NCI-H510A treated with DMSO at 0.1 percent for 48 hours (cell line): ENCODE results near the gene YIF1B.
"Not testable (repeated sequence)": the region's sequence is repeated elsewhere in the genome, so short reads cannot be mapped to it uniquely, and the experiment has no call there.

Experiments
- DNase-seq: peaks from one replicate; lab custom pipeline; 2025; lab: John Stamatoyannopoulos, UW

YIF1B gene

GRCh38 chr19:38274739-38275138 is 41.0 kb downstream of the YIF1B start:
- DNase-seq = no peak

GRCh38 chr19:38273499-38273898 is 42.2 kb downstream of the YIF1B start:
- DNase-seq = no peak

GRCh38 chr19:38270587-38271167 is 45.1 kb downstream of the YIF1B start:
- DNase-seq = no peak

GRCh38 chr19:38268539-38268938 is 47.2 kb downstream of the YIF1B start:
- no peak for DNase-seq

- no peak for DNase-seq
Measured at GRCh38 chr19:38267761-38268483, 47.8 kb downstream of the YIF1B start.

GRCh38 chr19:38266981-38267597 is 48.7 kb downstream of the YIF1B start:
- DNase-seq = peak; percentile 39

GRCh38 chr19:38265921-38266429 is 49.8 kb downstream of the YIF1B start:
- peak; percentile 30 for DNase-seq

- peak; percentile 43 for DNase-seq
Measured at GRCh38 chr19:38265213-38265861, 50.4 kb downstream of the YIF1B start.

- DNase-seq = no peak
Measured at GRCh38 chr19:38264486-38265212, 51.1 kb downstream of the YIF1B start, which contains the start of gene SPINT2. SPINT2 (plus strand) TSS chr19:38264573; CDS start chr19:38264893, 320 bp downstream.

- DNase-seq = peak; percentile 99
Measured at GRCh38 chr19:38263689-38264485, 51.9 kb downstream of the YIF1B start.

GRCh38 chr19:38262585-38263268 is 53.0 kb downstream of the YIF1B start:
- no peak for DNase-seq

- DNase-seq = not testable (repeated sequence)
Measured at GRCh38 chr19:38261942-38262341, 53.8 kb downstream of the YIF1B start.

- no peak for DNase-seq
Measured at GRCh38 chr19:38255383-38256014, 60.2 kb downstream of the YIF1B start.

- no peak for DNase-seq
Measured at GRCh38 chr19:38253788-38254187, 62.0 kb downstream of the YIF1B start.
